NCI-H82 (cell line): Measurements from ENCODE around the gene ZC3H11A.
"Not testable (repeated sequence)": the region's sequence is repeated elsewhere in the genome, so short reads cannot be mapped to it uniquely, and the experiment has no call there.

ENCODE experiments used
- DNase-seq: peaks from one replicate; lab custom pipeline; 2025; lab: John Stamatoyannopoulos, UW

Gene ZC3H11A

DNA sequence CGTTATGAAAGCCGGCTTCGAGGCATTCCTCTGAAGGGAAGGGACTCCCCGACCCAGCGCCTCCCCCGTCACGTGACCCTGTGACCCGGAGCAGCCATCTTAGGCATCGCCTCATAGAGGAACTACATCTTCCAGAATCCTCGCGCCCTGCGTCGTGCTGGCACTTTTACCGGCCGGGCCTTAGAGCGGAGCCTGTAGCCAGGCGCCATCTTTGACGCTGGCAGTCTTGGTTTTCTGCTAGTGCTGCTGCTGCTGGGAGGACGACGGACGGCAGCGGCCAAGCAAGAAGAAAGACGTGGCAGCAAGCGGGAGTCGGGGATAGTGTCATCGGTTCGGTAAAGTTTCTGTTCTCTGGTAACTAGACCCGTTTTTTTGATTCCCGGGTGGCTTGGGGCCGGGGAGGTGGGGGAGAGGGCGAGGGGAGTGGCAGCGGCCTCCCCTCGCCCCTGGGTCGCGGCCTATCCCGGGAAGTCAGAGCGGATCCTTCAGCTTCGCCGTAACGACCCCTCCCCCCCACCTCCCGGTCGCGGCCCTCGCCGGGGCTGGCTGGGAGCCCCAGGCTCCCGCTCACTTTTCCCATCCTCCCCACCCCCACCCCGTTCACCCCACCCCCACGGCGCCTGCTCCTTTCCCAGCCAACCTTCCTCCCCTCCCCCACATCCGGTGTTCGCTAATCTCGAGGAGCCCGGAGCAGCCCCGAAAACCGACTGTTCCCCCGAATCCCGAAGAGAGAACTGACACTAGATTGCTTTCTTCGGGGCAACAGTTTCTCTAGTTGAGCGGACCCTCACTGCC lies at the start of gene ZC3H11A, which contains the start of gene ZBED6:
Gene ZC3H11A, plus strand, starts transcription at position 183 of the 795 bp plus-strand sequence. CDS start 21,448 bp downstream, outside the sequence.
Gene ZBED6, plus strand, starts transcription at position 183 of the 795 bp plus-strand sequence. CDS start 1,900 bp downstream, outside the sequence.
- DNase-seq, result peak; percentile 100

- DNase-seq, result no peak
Observed at GRCh38 chr1:203746281-203746680, 49.1 kb upstream of the ZC3H11A start.

- no peak for DNase-seq
Observed at GRCh38 chr1:203751051-203751450, 44.4 kb upstream of the ZC3H11A start.

- not testable (repeated sequence) for DNase-seq
Observed at GRCh38 chr1:203751618-203752361, 43.6 kb upstream of the ZC3H11A start.

DNA sequence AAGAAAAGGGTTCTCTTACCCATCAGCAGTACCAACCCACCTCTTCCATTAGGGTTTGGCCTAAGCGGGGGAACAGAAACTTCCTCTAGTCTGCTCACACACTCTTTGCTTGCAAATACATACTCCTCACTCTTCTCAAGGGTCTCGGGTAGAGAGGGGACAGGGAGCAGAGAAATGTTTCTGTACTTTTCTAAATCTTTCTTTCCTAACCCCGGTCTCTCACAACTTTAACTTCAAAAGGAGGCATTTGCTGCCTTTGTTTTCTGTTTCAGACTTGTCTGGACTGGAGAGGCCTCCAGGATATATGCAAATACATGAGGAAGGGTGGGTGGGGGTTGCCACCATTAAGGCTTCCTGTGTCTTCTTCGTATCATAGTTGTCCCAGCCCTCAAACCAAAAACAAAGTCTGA lies 41.0 kb upstream of the ZC3H11A start:
- DNase-seq, result no peak

DNA sequence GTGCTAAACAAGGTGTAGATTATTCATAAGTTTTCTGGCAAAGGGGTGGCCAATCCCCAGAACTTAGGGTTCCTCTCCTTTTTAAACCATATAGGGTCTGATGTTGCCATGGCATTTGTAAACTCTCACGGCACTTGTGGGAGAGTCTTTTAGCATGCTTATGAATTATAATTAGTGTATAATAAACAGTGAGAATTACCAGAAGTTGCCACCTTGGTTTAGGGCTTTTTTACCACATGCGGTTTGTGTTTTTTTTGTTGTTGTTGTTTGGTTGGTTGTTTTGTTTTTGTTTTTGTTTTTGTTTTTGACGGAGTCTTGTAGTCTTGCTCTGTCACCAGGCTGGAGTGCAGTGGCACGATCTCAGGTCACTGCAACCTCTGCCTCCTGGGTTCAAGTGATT lies 39.4 kb upstream of the ZC3H11A start:
- DNase-seq, result no peak

DNA sequence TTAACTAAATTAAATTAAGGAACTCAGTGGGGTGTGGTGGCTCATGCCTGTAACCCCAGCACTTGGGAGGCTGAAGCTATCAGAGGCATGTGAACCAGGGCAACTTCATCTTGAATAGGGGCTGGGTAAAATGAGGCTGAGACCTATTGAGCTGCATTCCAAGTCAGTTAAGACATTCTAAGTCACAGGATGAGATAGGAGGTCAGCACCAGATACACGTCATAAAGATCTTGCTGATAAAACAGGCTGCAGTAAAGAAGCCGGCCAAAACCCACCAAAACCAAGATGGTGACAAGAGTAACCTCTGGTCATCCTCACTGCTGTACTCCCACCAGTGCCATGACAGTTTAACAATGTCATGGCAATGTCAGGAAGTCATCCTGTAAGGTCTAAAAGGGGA lies 36.7 kb upstream of the ZC3H11A start:
- DNase-seq, result not testable (repeated sequence)

GRCh38 chr1:203760506-203760905 lies 34.9 kb upstream of the ZC3H11A start:
- no peak for DNase-seq

- not testable (repeated sequence) for DNase-seq
Observed at GRCh38 chr1:203761958-203762357, 33.5 kb upstream of the ZC3H11A start.

DNA sequence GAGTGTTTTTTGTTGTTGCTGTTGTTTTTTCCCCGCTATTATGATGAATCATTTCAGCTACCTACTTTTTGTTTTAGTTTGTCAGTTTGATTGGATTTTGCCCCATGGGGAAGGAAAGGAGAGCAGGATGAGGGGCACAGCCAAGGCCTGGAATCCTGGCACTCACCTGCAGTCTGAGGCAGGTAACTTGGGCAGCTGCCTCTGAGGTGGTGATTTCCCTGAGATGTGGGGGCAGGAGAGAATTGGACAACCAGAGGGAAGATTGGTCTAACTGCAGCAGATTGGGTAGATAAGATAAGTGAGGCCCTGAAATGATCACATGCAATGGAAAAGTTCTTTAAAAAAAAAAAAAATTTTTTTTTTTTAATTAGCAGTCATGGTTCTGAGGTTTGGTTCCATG lies 31.9 kb upstream of the ZC3H11A start:
- no peak for DNase-seq

GRCh38 chr1:203764105-203765028 lies 31.1 kb upstream of the ZC3H11A start:
- DNase-seq, result no peak

DNA sequence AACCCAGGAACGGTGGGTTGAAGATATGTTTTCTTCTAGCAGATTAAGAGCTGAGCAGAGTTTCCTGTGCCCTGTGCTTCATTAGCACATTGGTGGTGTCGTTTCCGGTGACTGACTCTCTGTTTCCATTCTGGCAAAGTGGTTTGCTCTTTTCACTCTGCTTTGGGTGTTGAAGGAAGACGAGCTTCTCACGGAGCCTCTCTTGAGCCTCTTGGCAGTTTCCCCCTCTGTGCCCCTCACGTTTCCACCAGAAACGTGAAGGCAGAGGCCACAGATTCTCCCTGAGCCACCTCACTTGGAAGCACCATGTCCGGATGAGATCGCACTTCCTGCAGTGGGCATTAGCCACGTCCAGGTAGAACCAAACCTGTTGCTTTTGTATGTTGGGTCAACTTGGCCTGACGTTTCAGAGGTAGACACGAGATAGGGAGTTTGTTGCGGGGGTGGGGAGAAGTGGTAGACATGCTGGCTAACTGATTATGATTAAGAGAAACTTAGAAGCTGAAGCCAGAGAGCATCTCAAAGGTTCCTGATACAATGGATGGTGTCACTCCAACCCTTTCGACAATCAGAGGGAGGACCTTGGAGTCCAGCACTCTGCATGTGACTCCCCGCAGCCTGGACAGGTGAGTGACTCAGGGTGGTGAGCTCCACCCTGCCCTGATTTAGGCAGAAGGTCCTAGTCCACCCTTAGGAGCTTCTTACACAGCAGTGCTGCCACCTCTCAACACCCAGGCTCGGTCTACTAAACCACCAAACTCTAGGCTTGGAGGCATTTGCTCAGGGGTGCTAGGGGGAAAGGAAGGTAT lies 30.2 kb upstream of the ZC3H11A start, which contains the start of gene LAX1:
Gene LAX1, plus strand, starts transcription at position 155 of the 809 bp plus-strand sequence. Its CDS starts 383 bp downstream, at position 538.
- no peak for DNase-seq

DNA sequence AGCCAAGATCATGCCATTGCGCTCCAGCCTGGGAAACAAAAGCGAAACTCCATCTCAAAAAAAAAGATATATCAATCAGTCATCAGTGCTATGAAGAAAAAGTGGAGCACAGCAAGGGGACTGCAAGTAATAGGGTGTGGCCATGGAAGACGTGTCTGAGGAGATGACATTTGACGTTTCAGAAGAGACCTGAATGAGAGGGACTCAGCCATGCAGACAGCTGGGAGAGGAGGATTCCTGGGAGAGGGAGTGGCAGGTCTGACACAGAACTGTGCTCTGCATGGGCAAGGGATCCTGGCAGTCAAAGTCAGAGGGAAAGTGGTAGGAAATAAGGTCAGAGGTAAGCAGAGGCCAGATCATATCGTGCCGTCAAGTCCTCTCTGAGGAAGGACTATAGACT lies 27.2 kb upstream of the ZC3H11A start:
- no peak for DNase-seq

DNA sequence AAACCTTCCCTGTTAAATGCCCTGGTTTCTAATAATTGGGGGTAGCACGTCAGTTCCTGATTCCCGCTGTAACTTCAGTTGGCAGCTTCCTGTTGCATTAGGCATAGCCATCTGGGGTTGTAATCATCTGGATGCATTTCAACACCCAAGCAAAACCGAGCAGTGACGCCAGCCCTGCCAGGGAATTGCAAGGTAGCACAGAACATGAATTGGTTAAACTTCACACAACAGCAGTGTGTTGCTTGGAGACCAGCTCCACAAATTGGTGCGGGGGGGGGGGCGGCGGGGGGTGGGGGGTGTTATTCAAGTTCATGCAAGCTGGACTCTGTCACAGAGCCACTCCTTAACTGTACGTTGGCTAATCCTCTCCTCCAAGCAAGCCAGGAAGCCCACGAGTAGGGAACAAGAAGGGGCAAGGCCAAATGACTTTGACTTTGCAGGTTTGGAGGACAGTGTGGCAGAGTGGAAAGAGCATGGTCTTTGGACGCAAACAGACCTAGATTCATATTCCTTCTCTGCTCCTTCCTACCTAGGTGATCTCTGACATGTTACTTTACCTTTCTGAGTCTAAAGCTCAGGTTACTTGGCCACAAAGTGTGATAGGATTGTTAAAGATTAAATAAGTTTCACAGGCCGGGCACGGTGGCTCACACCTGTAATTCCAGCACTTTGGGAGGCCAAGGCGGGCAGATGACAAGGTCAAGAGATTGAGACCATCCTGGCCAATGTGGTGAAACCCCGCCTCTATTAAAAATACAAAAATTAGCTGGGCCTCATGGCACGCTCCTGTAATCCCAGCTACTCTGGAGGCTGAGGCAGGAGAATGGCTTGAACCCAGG lies 25.7 kb upstream of the ZC3H11A start:
- DNase-seq, result peak; percentile 90

- DNase-seq, result no peak
Observed at GRCh38 chr1:203771901-203772301, 23.5 kb upstream of the ZC3H11A start.

- DNase-seq, result no peak
Observed at GRCh38 chr1:203772836-203773235, 22.6 kb upstream of the ZC3H11A start.

DNA sequence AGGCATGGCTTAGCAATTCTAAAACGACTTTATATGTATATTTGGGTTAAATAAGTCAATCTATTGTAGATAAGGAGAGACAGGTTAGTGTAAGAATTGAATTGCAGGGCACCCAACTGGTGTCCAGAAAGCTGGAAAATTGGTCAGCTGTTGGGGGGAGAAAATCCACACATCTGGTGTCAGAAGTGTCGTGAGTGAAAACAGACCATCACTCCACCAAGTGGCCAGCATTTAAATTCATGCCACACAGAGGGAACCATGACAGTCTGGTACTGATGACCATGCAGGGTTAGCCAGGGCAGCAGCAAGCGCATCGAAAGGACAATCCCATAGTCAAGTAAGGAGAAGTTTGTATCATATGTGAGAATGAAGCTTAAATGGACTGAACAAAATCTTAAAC lies 18.8 kb upstream of the ZC3H11A start:
- no peak for DNase-seq

DNA sequence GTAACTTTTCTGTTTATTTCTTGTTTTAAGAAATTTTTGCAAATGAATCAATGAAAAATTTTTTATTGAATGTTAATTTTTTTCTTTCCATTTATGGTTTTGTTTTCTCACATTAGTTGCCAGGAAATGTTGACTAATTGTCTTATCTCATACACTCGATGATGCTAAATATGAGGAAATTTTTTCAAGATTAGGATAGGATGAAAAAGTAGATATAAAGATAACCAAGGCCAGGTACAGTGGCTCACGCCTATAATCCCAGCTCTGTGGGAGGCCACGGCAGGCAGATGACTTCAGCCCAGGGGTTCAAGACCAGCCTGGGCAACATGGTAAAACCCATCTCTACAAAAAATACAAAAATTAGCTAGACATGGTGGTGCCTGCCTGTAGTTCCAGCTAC lies 17.8 kb upstream of the ZC3H11A start:
- DNase-seq, result no peak

DNA sequence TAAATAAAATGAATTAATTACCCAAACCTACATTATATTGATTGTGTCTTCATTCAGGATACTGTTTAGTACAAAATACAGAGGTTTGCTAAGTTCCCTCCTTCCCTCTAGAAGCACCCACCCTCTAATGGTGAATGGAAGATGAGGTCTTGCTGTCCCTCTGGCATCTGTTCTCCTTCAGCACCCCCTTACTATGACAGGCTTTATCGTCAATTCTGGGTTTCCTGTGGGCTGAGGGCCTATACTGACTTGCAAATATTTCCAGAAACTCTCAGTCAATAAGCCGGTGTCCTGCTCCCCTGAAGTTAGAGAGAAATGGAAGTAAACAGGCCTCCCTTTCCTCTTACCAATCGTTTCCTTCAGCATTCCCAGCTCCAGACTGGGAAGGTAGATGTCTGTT lies 17.3 kb upstream of the ZC3H11A start:
- no peak for DNase-seq

GRCh38 chr1:203778789-203779188 lies 16.6 kb upstream of the ZC3H11A start:
- DNase-seq, result no peak
